Effector memory CD4-positive, alpha-beta T cell (primary cell): ENCODE data around the gene TEX9.
"Not testable (repeated sequence)": the region's sequence is repeated elsewhere in the genome, so short reads cannot be mapped to it uniquely, and the experiment has no call there.

Source experiments
- DNase-seq, 3 donors: peaks; one replicate each; pipeline ENCODE4 v3.0.0-alpha.2; 2020
- H3K27ac ChIP-seq: 2 replicates; pipeline ENCODE4 v1.7.0; 2013; ENCODE audit warnings: mild to moderate bottlenecking, low read length, moderate library complexity; ENCODE audit not compliant: insufficient read depth, poor library complexity, severe bottlenecking
- H3K27me3 ChIP-seq: replicated peaks from 2 replicates; pipeline ENCODE4 v1.7.0; 2013; ENCODE audit warnings: mild to moderate bottlenecking, low read length; ENCODE audit not compliant: insufficient read depth, control insufficient read depth, poor library complexity, severe bottlenecking
- H3K36me3 ChIP-seq: 2 replicates; pipeline ENCODE4 v1.7.0; 2013; ENCODE audit warnings: mild to moderate bottlenecking, low read length, moderate library complexity; ENCODE audit not compliant: control insufficient read depth, insufficient read depth
- H3K4me1 ChIP-seq: 2 replicates; pipeline ENCODE4 v1.7.0; 2013; ENCODE audit warnings: low read length, mild to moderate bottlenecking; ENCODE audit not compliant: control insufficient read depth, insufficient read depth, poor library complexity, severe bottlenecking
- H3K4me3 ChIP-seq: 2 replicates; pipeline ENCODE4 v1.7.0; 2013; ENCODE audit warnings: low read length, low read depth, mild to moderate bottlenecking; ENCODE audit not compliant: insufficient read depth, poor library complexity, severe bottlenecking
- H3K9me3 ChIP-seq: 2 replicates; pipeline ENCODE4 v1.7.0; 2013; ENCODE audit warnings: mild to moderate bottlenecking, low read length, moderate library complexity; ENCODE audit not compliant: control insufficient read depth
- total RNA-seq, 3 donors: gene quantifications; one replicate each; lab custom pipeline; 2026; lab: John Stamatoyannopoulos, UW

Gene TEX9
- total RNA-seq = 0.58 to 1.2 (median 0.96) reads per million in 3 donors

GRCh38 chr15:56365075-56365711 is at the start of gene TEX9:
Gene TEX9 (plus strand): TSS chr15:56365426. CDS start chr15:56365451, 25 bp downstream.
- Histone ChIP-seq H3K36me3 (no peaks in the 10 kb centered on the region), H3K4me1 (no peaks in the 10 kb centered on the region), H3K9me3 (no peaks in the 10 kb centered on the region), H3K27me3 (no peaks in the 10 kb centered on the region), H3K27ac (no peak within 1 kb of the TSS), H3K4me3 (peak within 1 kb of the TSS; percentile 60)
- peak; percentile 5 to 14 (median 9) for DNase-seq

DNA sequence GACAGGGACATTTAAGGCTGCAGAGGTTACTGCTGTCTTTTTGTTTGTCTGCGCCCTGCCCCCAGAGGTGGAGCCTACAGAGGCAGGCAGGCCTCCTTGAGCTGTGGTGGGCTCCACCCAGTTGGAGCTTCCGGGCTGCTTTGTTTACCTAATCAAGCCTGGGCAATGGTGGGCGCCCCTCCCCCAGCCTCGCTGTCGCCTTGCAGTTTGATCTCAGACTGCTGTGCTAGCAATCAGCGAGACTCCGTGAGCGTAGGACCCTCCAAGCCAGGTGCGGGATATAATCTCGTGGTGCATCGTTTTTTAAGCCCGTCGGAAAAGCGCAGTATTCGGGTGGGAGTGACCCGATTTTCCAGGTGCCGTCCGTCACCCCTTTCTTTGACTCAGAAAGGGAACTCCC is 48.7 kb upstream of the TEX9 start:
- not testable (repeated sequence) for H3K27ac ChIP-seq, H3K4me3 ChIP-seq, H3K4me1 ChIP-seq, DNase-seq, H3K9me3 ChIP-seq, H3K36me3 ChIP-seq, H3K27me3 ChIP-seq

- Histone ChIP-seq H3K4me3 (no peak overlapping the region), H3K4me1 (no peaks in the 10 kb centered on the region), H3K27me3 (no peaks in the 10 kb centered on the region), H3K9me3 (no peaks in the 10 kb centered on the region), H3K27ac (no peak overlapping the region), H3K36me3 (no peaks in the 10 kb centered on the region)
- no peak for DNase-seq
Measured at GRCh38 chr15:56320316-56320715, 44.9 kb upstream of the TEX9 start.

- Histone ChIP-seq H3K36me3 (no peaks in the 10 kb centered on the region), H3K27ac (no peak overlapping the region), H3K27me3 (no peaks in the 10 kb centered on the region), H3K4me1 (no peaks in the 10 kb centered on the region), H3K4me3 (no peak overlapping the region), H3K9me3 (no peaks in the 10 kb centered on the region)
- no peak for DNase-seq
Measured at GRCh38 chr15:56320861-56321260, 44.4 kb upstream of the TEX9 start.

GRCh38 chr15:56322444-56322843 is 42.8 kb upstream of the TEX9 start:
- H3K4me1 ChIP-seq = no peaks in the 10 kb centered on the region
- H3K27me3 ChIP-seq = no peaks in the 10 kb centered on the region
- H3K27ac ChIP-seq = no peak overlapping the region
- no peaks in the 10 kb centered on the region for H3K36me3 ChIP-seq
- H3K9me3 ChIP-seq = no peaks in the 10 kb centered on the region
- H3K4me3 ChIP-seq = no peak overlapping the region
- DNase-seq = no peak

- Histone ChIP-seq H3K9me3 (no peaks in the 10 kb centered on the region), H3K4me3 (no peak overlapping the region), H3K36me3 (no peaks in the 10 kb centered on the region), H3K27ac (no peak overlapping the region), H3K4me1 (no peaks in the 10 kb centered on the region), H3K27me3 (no peaks in the 10 kb centered on the region)
- DNase-seq = no peak
Measured at GRCh38 chr15:56323435-56323834, 41.8 kb upstream of the TEX9 start.

DNA sequence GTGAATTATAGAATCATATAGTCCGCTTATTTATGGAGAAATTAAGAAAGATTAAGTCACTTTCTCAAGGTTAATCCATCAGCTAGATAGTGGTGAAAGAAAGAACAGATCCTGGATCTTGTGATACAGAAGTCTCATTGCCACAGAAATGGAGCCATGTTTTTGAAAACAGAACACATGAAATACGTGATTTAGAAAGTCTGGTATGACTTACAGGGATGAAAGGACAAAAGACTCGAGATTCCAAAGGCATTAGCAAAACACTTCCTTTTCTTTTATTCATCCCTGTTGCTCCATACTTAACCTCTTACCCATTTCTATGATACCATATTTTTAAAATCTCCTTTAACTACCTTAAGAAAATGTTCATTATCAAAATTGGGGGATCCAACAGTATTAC is 40.0 kb upstream of the TEX9 start:
- no peak overlapping the region for H3K27ac ChIP-seq
- H3K9me3 ChIP-seq = no peaks in the 10 kb centered on the region
- H3K27me3 ChIP-seq = no peaks in the 10 kb centered on the region
- DNase-seq = no peak
- H3K4me3 ChIP-seq = no peak overlapping the region
- H3K4me1 ChIP-seq = no peaks in the 10 kb centered on the region
- no peaks in the 10 kb centered on the region for H3K36me3 ChIP-seq

DNA sequence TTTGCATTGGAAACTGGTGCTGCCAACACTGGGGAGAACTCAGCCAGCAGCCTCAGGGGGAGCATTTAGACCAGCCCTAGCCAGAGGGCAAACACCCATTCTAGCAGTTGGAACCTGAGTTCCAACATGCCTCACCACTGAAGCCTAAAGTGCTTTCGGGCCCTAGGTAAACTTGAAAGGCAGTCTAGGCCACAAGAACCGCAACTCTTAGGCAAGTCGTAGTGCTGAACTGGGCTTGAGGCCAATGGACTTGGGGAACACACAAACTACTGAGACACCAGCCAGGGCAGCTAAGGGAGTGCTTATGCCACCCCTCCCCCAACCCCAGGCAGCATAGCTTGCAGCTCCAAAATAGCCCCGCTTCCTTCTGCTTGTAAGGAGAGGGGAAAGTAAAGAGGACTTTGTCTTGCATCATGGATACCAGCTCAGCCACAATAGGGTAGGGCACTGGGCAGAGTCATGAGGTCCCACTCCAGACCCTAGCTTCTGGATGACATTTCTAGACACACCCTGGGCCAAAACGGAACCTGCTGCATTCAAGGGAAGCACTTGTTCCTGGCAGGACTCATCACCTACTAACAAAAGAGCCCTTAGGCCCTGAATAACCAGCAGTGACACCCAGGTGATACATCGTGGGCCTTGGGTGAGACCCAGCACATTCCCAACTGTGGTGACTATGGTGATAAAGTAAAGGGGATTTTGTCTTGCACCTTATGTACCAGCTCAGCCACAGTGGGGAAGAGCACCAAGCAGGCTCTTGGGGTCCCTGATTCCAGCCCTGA is 37.3 kb upstream of the TEX9 start:
- Histone ChIP-seq H3K4me3 (no peak overlapping the region), H3K36me3 (no peaks in the 10 kb centered on the region), H3K27ac (no peak overlapping the region), H3K9me3 (peaks cover 5% of the 10 kb centered on the region), H3K27me3 (no peaks in the 10 kb centered on the region), H3K4me1 (no peaks in the 10 kb centered on the region)
- no peak for DNase-seq

- H3K4me1 ChIP-seq = no peaks in the 10 kb centered on the region
- no peaks in the 10 kb centered on the region for H3K36me3 ChIP-seq
- H3K9me3 ChIP-seq = no peaks in the 10 kb centered on the region
- no peak overlapping the region for H3K4me3 ChIP-seq
- no peaks in the 10 kb centered on the region for H3K27me3 ChIP-seq
- H3K27ac ChIP-seq = no peak overlapping the region
- no peak for DNase-seq
Measured at GRCh38 chr15:56337084-56337725, 28.0 kb upstream of the TEX9 start.

DNA sequence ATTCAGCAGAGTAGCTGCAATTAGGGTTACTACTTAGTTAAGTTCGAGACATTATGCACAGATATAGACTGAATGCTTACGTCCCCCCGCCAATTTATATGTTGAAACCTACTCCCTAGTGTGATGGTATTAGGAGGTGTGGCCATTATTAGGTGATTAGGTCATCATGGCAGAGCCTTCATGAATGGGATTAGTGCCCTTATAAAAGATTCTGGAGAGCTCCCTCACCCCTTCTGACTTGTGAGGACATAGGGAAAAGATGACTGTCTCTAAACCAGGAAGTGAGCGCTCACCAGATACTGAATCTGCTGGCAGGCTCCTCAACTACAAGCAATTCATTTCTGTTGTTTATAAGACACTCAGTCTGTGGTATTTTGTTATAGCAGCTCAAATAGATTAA is 25.6 kb upstream of the TEX9 start:
- Histone ChIP-seq H3K36me3 (no peaks in the 10 kb centered on the region), H3K27ac (no peak overlapping the region), H3K9me3 (no peaks in the 10 kb centered on the region), H3K27me3 (no peaks in the 10 kb centered on the region), H3K4me3 (no peak overlapping the region), H3K4me1 (no peaks in the 10 kb centered on the region)
- DNase-seq = no peak
